GM18870 (cell line): ENCODE measurements around the gene MPZL3.

Experiments used
- ATAC-seq: cut with Tn5 transposase; IDR thresholded peaks from one replicate; pipeline ENCODE4 v1.9.1; 2021; ENCODE audit warnings: moderate library complexity; ENCODE audit not compliant: unreplicated experiment

Gene MPZL3

DNA sequence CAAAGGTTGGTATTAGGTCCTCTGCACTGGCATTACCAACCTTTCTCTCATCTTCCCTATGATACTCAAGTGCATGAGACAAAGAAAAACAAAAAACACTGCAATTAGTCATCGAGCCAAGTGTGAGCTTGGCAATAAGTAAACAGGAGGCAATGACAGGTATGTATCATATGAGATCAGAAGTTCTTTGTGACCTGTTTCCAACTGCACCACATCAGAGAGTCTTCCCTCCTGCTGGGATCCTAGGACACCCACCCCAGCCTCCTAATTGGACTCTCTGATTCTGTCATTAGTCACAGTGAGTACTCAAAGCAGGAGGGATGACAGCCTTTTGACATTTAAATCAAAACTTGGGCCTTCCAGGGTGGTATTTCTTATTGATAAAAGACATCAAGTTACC, 19.5 kb downstream of the MPZL3 start:
- no peak for ATAC-seq

- ATAC-seq = no peak
Observed at GRCh38 chr11:118231461-118231860, 20.7 kb downstream of the MPZL3 start.

DNA sequence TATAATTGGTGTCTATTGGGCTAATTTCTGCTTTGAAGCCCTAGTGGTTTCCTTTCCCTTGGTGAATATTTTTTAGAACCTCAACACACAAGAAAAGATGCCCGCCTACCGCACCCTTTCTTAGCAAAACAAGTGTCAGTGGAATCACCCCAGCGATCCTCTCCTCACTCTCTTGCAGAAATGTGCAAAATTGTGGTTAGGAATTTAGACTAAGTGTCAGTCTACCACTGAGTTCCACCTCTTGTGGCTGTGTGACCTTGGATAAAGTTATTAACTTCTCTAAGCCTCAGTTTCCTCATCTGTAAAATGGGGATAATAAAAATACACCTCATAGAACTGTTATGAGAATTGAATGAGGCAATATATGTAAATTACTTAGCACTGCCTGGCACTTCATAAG, 22.1 kb downstream of the MPZL3 start:
- ATAC-seq = no peak

DNA sequence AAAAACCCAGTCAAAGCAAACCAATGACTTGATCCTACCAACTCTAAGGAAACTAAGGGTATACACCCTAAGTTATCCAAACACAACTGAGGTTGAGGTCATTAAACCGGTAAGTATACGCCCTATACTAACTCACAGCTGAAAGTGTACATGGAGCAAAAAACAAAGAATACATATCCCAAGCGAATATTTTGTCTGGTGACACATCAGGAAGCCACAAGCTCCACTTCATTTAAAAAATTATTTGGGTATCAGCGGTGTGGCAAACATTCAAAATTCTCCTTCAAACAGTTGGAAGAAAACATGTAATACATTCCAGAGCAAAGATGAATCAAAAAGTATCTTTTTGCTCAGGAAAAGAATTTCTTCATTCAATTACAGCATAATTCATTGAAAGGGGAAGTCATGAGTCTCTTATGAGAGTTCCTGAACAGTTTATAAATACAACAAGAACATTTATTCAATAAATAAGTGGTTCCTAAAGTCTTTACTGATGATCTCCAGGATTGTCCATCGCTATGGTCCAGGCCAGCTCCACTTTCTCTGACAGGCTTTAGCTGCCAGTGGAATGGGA, 22.8 kb downstream of the MPZL3 start:
- no peak for ATAC-seq

DNA sequence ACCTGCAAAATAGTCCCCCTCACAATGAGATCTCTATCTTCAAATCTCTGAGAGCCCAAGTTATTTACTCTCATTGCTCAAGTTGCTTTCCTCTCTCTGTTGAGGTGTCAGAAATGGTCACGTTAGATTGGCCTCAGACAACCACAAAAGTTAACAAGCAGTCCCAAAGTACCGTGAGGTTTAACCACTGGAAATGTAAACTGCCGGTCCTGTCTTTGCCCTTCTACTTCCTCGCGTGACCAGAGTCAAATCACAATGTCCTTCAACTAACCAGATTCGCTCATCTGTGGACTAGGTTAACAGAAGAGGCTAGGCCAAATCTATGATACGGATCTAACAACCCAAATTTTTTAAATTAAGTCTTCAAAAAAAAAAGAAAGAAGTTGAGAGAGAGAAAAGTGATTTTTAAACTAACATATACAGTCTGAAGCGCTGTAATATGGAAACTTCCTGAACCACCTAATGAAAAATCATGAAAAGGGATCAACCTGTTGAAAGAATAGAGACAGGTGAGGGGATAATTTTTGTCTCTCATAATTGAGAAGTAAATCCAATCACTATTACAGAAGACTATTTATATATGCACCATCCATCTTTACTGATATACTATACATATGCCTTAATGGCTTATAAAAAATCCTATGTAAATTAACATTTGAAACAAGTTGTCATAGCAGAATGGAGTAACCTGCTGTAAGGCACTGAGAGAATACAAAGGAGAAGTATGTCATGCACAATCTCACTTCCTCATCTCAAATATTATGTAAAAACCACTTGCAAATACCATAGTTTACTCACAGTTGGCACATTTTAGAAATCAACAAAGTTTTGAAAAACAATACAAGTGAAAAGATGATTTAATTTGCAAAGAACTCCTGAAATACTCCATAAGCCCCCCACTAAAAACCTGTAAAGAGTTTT, 24.0 kb downstream of the MPZL3 start:
- peak; percentile 56 for ATAC-seq

GRCh38 chr11:118226781-118227180, 25.4 kb downstream of the MPZL3 start:
- ATAC-seq = no peak

DNA sequence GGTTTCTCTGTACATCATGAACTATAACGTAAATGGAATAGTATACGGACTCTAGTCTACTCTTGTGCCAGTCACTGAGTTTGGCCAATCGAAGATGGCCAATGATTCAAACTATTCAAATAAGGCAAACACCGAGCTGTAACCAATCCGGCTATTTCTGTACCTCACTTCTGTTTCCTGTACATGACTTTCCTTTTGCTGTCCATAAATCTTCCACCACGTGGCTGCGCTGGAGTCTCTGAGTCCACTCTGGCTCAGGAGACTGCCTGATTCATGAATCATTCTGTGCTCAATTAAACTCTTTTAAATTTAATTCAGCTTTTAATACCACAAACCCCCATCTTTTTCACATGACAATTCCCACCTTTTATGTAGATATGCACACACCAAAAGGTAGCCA, 25.9 kb downstream of the MPZL3 start:
- ATAC-seq = no peak

DNA sequence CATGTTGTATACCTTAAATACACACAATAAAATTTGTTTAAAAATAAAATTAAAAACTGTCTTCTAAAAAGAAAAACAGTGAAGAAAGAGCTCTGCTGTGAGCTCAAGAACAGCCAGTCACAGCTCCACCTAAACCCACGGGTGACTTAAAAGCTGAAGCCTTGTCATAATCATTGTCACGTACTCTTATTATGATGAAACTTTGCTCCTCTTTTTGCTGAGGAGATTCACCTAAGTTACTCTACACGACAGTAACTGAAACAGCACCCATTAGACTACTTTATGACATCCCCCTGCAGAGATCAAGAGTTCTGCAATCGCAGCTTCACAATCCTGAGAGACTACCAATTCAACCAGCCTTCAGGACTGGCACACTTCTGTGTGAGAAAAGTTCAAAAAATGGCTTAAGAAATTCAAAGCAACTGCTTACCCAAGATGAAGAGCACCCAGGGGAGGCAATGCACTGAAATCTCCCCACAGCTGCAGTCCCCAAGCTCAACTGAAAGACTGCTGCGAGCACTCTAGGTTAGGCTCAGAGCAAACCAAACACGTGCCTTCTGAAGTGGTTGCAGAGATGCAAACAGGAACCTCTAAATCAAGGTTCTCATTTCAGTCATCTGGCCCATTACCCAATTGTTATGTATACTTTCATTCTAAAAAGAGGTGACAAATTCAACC, 27.5 kb downstream of the MPZL3 start, which contains the start of gene JAML:
TSS of gene JAML (minus strand) at position 501 of the 678 bp plus-strand sequence. CDS start 10,145 bp downstream, outside the sequence.
- no peak for ATAC-seq

DNA sequence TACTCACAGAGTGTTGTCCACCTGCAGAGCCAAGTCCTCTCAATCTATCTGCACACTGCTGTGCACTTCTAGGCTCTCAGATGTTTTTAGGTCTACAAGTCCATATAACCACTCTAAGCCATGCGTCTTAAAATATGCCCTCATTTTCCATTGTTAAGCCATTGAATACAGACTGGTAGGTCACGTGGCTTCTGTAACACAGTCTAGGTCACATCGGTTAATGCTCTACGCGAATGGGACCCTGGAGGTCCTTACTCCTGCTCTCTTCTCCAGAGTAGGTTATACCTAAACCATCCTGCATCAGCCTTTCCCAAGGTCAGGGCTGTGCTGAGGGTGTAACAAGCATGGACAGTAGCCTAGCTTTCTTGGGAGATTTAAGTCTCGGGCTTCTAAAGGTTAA, 28.2 kb downstream of the MPZL3 start:
- no peak for ATAC-seq

GRCh38 chr11:118223570-118223969, 28.6 kb downstream of the MPZL3 start:
- ATAC-seq = no peak

GRCh38 chr11:118222437-118222836, 29.7 kb downstream of the MPZL3 start:
- no peak for ATAC-seq

DNA sequence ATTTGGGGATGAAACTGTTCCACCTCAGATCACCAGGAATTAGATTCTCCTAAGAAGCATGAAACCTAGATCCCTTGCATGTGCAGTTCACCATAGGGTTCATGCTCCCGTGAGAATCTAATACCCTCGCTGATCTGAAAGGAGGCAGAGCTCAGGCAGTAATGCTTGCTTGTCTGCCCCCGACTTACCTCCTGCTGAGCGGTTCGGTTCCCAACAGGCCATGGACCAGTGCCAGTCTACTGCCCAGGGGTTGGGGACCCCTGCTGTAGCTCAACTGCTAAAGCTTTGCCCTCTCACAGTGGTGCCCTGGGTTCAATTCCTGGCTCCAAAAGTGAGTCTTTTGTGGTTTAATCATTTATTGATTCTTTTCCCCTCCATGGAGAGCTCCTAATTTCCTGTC, 30.7 kb downstream of the MPZL3 start:
- ATAC-seq = no peak

DNA sequence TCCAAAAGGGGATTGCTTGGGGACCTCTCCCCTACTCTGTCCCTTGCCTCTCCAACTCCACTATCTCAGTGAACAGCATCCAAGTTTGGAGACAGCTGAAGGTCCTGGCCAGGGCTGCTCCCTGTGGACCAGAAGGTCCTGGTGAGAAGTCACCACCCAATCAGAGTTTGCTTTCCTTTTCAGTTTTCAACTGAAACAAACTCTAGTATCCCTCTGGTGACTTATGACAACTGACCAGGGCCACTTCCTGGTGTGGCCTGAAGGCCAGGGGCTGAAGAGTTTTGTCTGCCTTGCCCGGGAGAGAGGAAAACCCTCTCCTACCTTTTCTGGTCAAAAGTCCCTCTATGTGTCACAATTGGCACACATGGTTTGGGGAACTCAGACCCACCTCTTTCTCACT, 32.4 kb downstream of the MPZL3 start:
- ATAC-seq = no peak

GRCh38 chr11:118219244-118219643, 32.9 kb downstream of the MPZL3 start:
- no peak for ATAC-seq

GRCh38 chr11:118217575-118217974, 34.6 kb downstream of the MPZL3 start:
- no peak for ATAC-seq

GRCh38 chr11:118216621-118217481, 35.3 kb downstream of the MPZL3 start:
- no peak for ATAC-seq

DNA sequence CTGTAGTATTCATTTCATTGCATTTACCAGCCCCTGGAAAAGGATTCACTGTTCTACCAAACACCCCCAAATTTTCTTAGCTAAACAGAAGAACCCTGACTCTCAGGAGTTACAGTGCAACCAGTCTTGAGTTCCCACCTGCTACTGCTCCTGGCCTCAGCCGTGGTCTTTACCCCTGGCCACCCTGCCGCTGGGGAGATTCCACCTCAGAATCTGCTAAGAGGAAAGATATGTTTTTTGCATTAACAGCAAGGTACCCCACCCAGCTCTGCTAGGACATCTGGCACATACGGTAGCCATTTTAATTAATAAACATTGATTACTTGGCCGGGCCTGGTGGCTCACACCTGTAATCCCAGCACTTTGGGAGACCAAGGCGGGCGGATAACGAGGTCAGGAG, 36.4 kb downstream of the MPZL3 start:
- no peak for ATAC-seq

DNA sequence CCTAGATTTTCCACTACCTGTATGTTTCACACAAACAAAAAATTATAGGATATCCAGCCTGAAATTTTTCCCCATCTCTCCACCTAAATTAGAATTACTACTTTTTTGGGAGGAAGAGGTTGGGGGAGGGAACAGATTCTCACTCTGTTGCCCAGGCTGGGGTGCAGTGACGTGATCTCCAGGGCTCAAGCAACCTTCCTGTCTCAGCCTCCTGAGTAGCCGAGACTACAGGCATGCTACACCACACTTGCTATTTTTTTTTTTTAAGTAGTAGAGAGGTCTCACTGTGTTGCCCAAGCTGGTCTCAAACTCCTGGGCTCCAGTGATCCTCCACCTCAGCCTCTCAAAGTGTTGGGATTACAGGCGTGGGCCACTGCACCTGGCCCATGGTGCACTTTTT, 36.9 kb downstream of the MPZL3 start:
- no peak for ATAC-seq

DNA sequence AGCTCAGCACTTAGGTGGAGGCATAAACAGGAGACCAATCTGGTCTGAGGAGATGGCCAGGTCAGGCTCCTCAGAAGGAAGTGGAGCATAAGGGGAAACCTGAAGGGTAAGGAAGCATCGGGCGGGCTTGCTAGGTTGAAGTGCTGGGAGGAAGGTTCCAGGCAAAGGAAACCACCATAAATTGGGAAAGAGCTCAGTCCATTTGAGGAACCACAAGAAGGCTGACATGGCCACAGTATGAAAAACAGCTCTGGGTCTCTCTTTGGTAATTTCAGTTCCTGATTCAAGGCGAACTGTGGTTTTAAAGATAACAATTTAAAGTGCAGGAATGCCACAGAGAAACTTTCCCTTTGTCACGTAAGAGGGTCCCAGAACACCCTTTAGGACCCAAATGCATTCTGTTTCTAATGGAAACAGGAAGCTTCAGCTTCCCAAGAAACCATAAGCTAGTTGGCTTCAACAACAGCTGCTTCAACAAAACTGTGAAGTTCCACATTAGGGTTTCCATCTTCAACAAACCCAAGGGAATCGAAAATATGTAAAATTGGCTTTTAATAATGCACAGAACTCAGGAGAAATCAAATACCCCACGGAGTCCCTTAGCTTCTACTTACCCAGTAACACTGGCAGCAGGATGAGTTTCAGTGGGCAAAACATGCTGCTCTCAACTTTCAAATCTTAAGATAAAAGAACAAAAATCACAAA, 37.8 kb downstream of the MPZL3 start:
- no peak for ATAC-seq

DNA sequence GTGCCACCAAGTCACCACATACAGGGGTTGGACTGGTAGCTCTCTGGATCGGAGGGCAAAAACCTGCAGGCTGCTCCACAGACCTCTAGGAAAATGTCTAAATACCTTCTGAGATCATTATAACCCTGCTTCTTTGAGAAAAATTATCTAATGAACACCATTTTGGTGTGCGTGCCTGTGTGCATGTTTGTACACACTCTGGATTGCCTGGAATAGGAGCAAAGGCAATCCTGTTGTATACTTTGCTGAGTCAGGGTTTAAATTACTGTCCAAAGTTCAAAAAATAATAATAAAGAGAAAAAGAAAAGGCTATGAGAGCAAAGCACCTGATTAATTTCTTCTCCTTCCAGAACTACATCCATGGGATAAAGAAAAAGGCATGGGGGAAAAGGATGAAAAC, 38.4 kb downstream of the MPZL3 start:
- ATAC-seq = no peak
